Panc1 (cell line): ENCODE measurements around the gene ZNF557. TPM values are rescaled to one million over a fixed set of nuclear protein-coding genes. Genes with fewer than 3 reads are reported as not detected.

Source experiments
- ATAC-seq: fragments of 200-7000 bp; cut with Tn5 transposase; 2 replicates; pipeline ENCODE4 v1.9.1; 2020; ENCODE audit warnings: mild to moderate bottlenecking, moderate library complexity
- BruUV-seq: library from RNA; stranded (reverse); fragments of 400-500 nt; replicated peaks from 2 replicates; lab custom pipeline; 2021; lab: Mats Ljungman, UMichigan
- CTCF ChIA-PET: fragments of 300-600 bp; sonication (Branson Sonifier 250); formaldehyde crosslinking; loops from one replicate; lab custom pipeline; 2022; ENCODE audit warnings: antibody characterized with exemption; lab: Charles Lee
- POLR2A ChIA-PET: fragments of 300-600 bp; sonication (Branson Sonifier 250); formaldehyde crosslinking; loops from one replicate; lab custom pipeline; 2022; ENCODE audit warnings: antibody characterized with exemption; lab: Charles Lee
- DNase-seq: peaks from one replicate; pipeline ENCODE4 v3.0.0-alpha.2; 2010; ENCODE audit warnings: low read depth, low spot score
- H3K27ac ChIP-seq: 2 replicates; pipeline ENCODE4 v1.5.1; 2011; ENCODE audit warnings: mild to moderate bottlenecking, low read length, inconsistent platforms
- H3K27me3 ChIP-seq: fragments of 200-500 bp; sonication (Bioruptor generic); 2 replicates; pipeline ENCODE4 v1.6.0; 2014; ENCODE audit warnings: low read length, inconsistent platforms; ENCODE audit not compliant: control insufficient read depth, insufficient read depth
- H3K36me3 ChIP-seq: fragments of 200-500 bp; sonication (Bioruptor generic); 2 replicates; pipeline ENCODE4 v1.5.1; 2014; ENCODE audit warnings: inconsistent platforms, mild to moderate bottlenecking, low read length, moderate library complexity; ENCODE audit not compliant: control insufficient read depth, insufficient read depth
- H3K4me1 ChIP-seq: 2 replicates; pipeline ENCODE4 v1.5.1; 2011; ENCODE audit warnings: inconsistent platforms, mild to moderate bottlenecking, low read length, moderate library complexity; ENCODE audit not compliant: control insufficient read depth, insufficient read depth
- H3K4me3 ChIP-seq, 2 experiments: 2 replicates each; pipeline ENCODE4 v1.5.1; 2011 to 2012; ENCODE audit warnings: low read depth in 2 of 2, low read length in 2 of 2, mild to moderate bottlenecking in 2 of 2, inconsistent platforms in 1 of 2, moderate library complexity in 1 of 2
- H3K9me3 ChIP-seq: fragments of 200-500 bp; sonication (Bioruptor generic); 2 replicates; pipeline ENCODE4 v1.5.1; 2014; ENCODE audit warnings: low read depth, mild to moderate bottlenecking, inconsistent platforms, low read length, moderate library complexity; ENCODE audit not compliant: control insufficient read depth, insufficient read depth
- CTCF ChIP-seq: fragments of 450-650 bp; IDR thresholded peaks from 2 replicates; pipeline ENCODE4 v1.5.1; 2017; ENCODE audit warnings: mild to moderate bottlenecking
- POLR2AphosphoS5 ChIP-seq: IDR thresholded peaks from 2 replicates; pipeline ENCODE4 v1.6.1; 2012; ENCODE audit warnings: mild to moderate bottlenecking, low read depth, low read length, moderate library complexity
- REST ChIP-seq, 2 experiments: IDR thresholded peaks; 2 replicates each; pipeline ENCODE4 v1.6.1; 2011 to 2012; ENCODE audit warnings: low read depth in 2 of 2, control low read depth in 1 of 2, low read length in 1 of 2, mild to moderate bottlenecking in 1 of 2, moderate library complexity in 1 of 2; ENCODE audit not compliant: insufficient read depth in 1 of 2
- SIN3A ChIP-seq: IDR thresholded peaks from 2 replicates; pipeline ENCODE4 v1.6.1; 2012; ENCODE audit warnings: low read depth, mild to moderate bottlenecking, low read length, moderate library complexity, borderline replicate concordance; ENCODE audit not compliant: insufficient read depth
- TCF7L2 ChIP-seq: IDR thresholded peaks from 2 replicates; pipeline ENCODE4 v1.6.1; 2011; ENCODE audit warnings: mild to moderate bottlenecking, low read depth, low read length, inconsistent platforms
- in situ Hi-C: cut with HindIII; loops from 2 replicates; pipeline ENCODE4 v1.10.0; 2016; ENCODE audit warnings: low sequenced_read_pairs, low pct_unique_long_range_greater_than_20kb
- intact Hi-C: fragments of 100-400 bp; cut with micrococcal nuclease; formaldehyde crosslinking; loops from one replicate; pipeline ENCODE4 v1.10.0; 2022; ENCODE audit not compliant: unreplicated experiment
- total RNA-seq: library from RNA; stranded (reverse); gene quantifications from one replicate; pipeline ENCODE4 v1.2.1, GENCODE V29; 2021; ENCODE audit not compliant: unreplicated experiment

Gene ZNF557
- total RNA-seq, 1 experiment from 2014 or later: 7.6 TPM

- no peak for DNase-seq
- in situ Hi-C loops: no loop called here
- no peak for ATAC-seq
- BruUV-seq: no TSS peak
- no peak overlapping the region for H3K4me3 ChIP-seq
- H3K4me1 ChIP-seq: no peaks in the 10 kb centered on the region
- no peaks in the 10 kb centered on the region for H3K27me3 ChIP-seq
- H3K9me3 ChIP-seq: no peaks in the 10 kb centered on the region
- TF ChIP-seq POLR2AphosphoS5 (no peak), REST (IDR thresholded peaks at IDR 0.05; ENCODE audit: insufficient read depth in 1 of 2, low read depth in 2 of 2, low read length in 1 of 2) (no peak), CTCF (no peak), TCF7L2 (no peak), SIN3A (no peak)
- POLR2A ChIA-PET: no interaction called here
- no peak overlapping the region for H3K27ac ChIP-seq
- CTCF ChIA-PET: interaction anchor here (0.6 kb wide), 1 partner anchor 28 kb away, joined by 8 read pairs; no protein-coding TSS in a partner anchor
- H3K36me3 ChIP-seq: no peaks in the 10 kb centered on the region
- intact Hi-C loops: no loop called here
Measured at GRCh38 chr19:7126132-7126531, 56.6 kb downstream of the ZNF557 start.

- TF ChIP-seq CTCF: no peak
- TF ChIP-seq REST (IDR thresholded peaks at IDR 0.05; ENCODE audit: insufficient read depth in 1 of 2, low read depth in 2 of 2, low read length in 1 of 2): no peak
- no peak for TF ChIP-seq POLR2AphosphoS5
- no peak for TF ChIP-seq TCF7L2
- no peak for TF ChIP-seq SIN3A
Measured at GRCh38 chr19:7130043-7130442, 60.5 kb downstream of the ZNF557 start.

More at GRCh38 chr19:7130043-7130442, 60.5 kb downstream of the ZNF557 start:
- POLR2A ChIA-PET: no interaction called here
- CTCF ChIA-PET: no interaction called here
- intact Hi-C loops (no loop called here), in situ Hi-C loops (no loop called here)
- H3K27me3 ChIP-seq: no peaks in the 10 kb centered on the region
- no peak overlapping the region for H3K27ac ChIP-seq
- H3K36me3 ChIP-seq: no peaks in the 10 kb centered on the region
- DNase-seq: no peak
- no peak for ATAC-seq
- H3K4me1 ChIP-seq: no peaks in the 10 kb centered on the region
- H3K4me3 ChIP-seq: no peak overlapping the region
- H3K9me3 ChIP-seq: no peaks in the 10 kb centered on the region
- BruUV-seq: no TSS peak
